Mesendoderm (in vitro differentiated cells): ENCODE measurements around the gene PON3. TPM values are rescaled to one million over a fixed set of nuclear protein-coding genes. Genes with fewer than 3 reads are reported as not detected.

ENCODE experiments used
- DNase-seq: peaks from one replicate; pipeline ENCODE4 v3.0.0; 2013
- H2AK5ac ChIP-seq: 2 replicates; pipeline ENCODE4 v1.6.1; 2013; ENCODE audit warnings: low read length, inconsistent platforms
- H2BK120ac ChIP-seq: 2 replicates; pipeline ENCODE4 v1.6.1; 2013; ENCODE audit warnings: low read depth, mild to moderate bottlenecking, low read length, moderate library complexity, mixed read lengths
- H2BK15ac ChIP-seq: replicated peaks from 2 replicates; pipeline ENCODE4 v1.6.1; 2013; ENCODE audit warnings: low read depth, mild to moderate bottlenecking, moderate library complexity
- H2BK5ac ChIP-seq: 2 replicates; pipeline ENCODE4 v1.6.1; 2013; ENCODE audit warnings: low read length, inconsistent platforms
- H3K18ac ChIP-seq: 2 replicates; pipeline ENCODE4 v1.6.1; 2013; ENCODE audit warnings: mild to moderate bottlenecking, low read length, mixed read lengths
- H3K23ac ChIP-seq: one replicate; pipeline ENCODE4 v1.6.1; 2013; ENCODE audit warnings: low read length
- H3K27ac ChIP-seq: 2 replicates; pipeline ENCODE4 v1.5.1; 2013; ENCODE audit warnings: low read depth, mild to moderate bottlenecking, inconsistent platforms, low read length, moderate library complexity
- H3K27me3 ChIP-seq: 2 replicates; pipeline ENCODE4 v1.6.1; 2013; ENCODE audit warnings: low read length, control low read depth, mild to moderate bottlenecking, inconsistent platforms; ENCODE audit not compliant: insufficient read depth, poor library complexity
- H3K36me3 ChIP-seq: 2 replicates; pipeline ENCODE4 v1.6.1; 2013; ENCODE audit warnings: low read length, inconsistent platforms; ENCODE audit not compliant: control insufficient read depth, insufficient read depth
- H3K4ac ChIP-seq: one replicate; pipeline ENCODE4 v1.6.1; 2013; ENCODE audit warnings: low read depth, mild to moderate bottlenecking, low read length, moderate library complexity
- H3K4me1 ChIP-seq: 2 replicates; pipeline ENCODE4 v1.6.1; 2013; ENCODE audit warnings: low read depth, low read length, inconsistent platforms; ENCODE audit not compliant: control insufficient read depth
- H3K4me2 ChIP-seq: 2 replicates; pipeline ENCODE4 v1.6.1; 2013; ENCODE audit warnings: low read length
- H3K4me3 ChIP-seq: 2 replicates; pipeline ENCODE4 v1.5.1; 2013; ENCODE audit warnings: mild to moderate bottlenecking, low read length
- H3K56ac ChIP-seq: one replicate; pipeline ENCODE4 v1.6.1; 2013; ENCODE audit warnings: low read length
- H3K79me1 ChIP-seq: 2 replicates; pipeline ENCODE4 v1.6.1; 2013; ENCODE audit warnings: low read length, inconsistent platforms
- H3K79me2 ChIP-seq: 2 replicates; pipeline ENCODE4 v1.6.1; 2013; ENCODE audit warnings: mild to moderate bottlenecking, low read length; ENCODE audit not compliant: control insufficient read depth, insufficient read depth
- H3K9ac ChIP-seq: 2 replicates; pipeline ENCODE4 v1.6.1; 2013; ENCODE audit warnings: low read length, inconsistent platforms
- H4K5ac ChIP-seq: one replicate; pipeline ENCODE4 v1.6.1; 2013; ENCODE audit warnings: low read length
- H4K8ac ChIP-seq: one replicate; pipeline ENCODE4 v1.6.1; 2013; ENCODE audit warnings: low read depth, mild to moderate bottlenecking, control low read depth, low read length, moderate library complexity
- WGBS: extraction: QIAGEN DNeasy Blood & Tissue Kit; methylation state at CpG from one replicate; pipeline ENCODE4 v1.1.7; 2013; ENCODE audit warnings: low lambda C conversion rate, missing lambda C conversion rate; ENCODE audit not compliant: insufficient coverage; ENCODE audit errors: extremely low coverage; 5-methylcytosine and 5-hydroxymethylcytosine counted together
- small RNA-seq: library from polyadenylated mRNA; stranded (forward); fragments of <200 nt; extraction: miRNeasy Mini kit (QIAGEN cat#:217004); gene quantifications from one replicate; pipeline ENCODE3, GENCODE V24; 2013; ENCODE audit not compliant: insufficient read depth

The PON3 gene

DNA sequence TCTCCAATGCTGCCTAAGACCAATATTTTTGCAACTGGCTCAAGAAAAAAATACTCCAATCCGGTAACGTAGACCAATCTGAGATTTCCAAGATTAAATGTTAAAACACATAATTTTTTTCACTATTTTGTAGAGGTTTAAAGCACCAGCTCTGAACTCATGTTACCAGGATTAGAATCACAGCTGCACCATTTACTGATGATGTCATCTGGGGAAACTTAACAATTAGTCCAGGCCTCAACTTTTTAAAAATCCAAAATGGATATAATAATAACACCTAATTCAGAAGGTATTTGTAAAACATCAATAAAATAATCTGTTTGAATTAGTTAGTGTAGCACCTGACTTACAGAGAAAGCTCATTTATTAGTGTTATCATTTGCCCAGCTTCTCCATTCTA, 86.2 kb downstream of the PON3 start:
- no peak overlapping the region for H2BK15ac ChIP-seq
- no peak overlapping the region for H3K4ac ChIP-seq

More for the DNA sequence above, 86.2 kb downstream of the PON3 start:
- Histone ChIP-seq H3K56ac (no peak overlapping the region), H4K5ac (no peak overlapping the region), H3K9ac (no peak overlapping the region), H2BK5ac (no peak overlapping the region), H3K36me3 (no peaks in the 10 kb centered on the region), H2BK120ac (no peak overlapping the region), H3K27me3 (no peaks in the 10 kb centered on the region), H3K4me1 (no peaks in the 10 kb centered on the region), H3K23ac (no peak overlapping the region), H4K8ac (no peak overlapping the region), H3K27ac (no peak overlapping the region), H2AK5ac (no peak overlapping the region), H3K18ac (no peak overlapping the region), H3K79me2 (no peaks in the 10 kb centered on the region), H3K4me3 (no peak overlapping the region), H3K4me2 (no peak overlapping the region), H3K79me1 (no peaks in the 10 kb centered on the region)
- no peak for DNase-seq
- no CpG with 5 or more reads among the region's 2 CpGs for WGBS

Small RNA genes lying within 50 kb of the gene (small RNA-seq; reads per million reads assigned to genes)
- not detected for gene AC004022.2
